Measurements from ENCODE around the gene HDAC6. TPM values are rescaled to one million over a fixed set of nuclear protein-coding genes. Genes with fewer than 3 reads are reported as not detected.

Gene HDAC6
- total RNA-seq = 10 to 100 TPM; 71.8 to 81.9 TPM

DNA sequence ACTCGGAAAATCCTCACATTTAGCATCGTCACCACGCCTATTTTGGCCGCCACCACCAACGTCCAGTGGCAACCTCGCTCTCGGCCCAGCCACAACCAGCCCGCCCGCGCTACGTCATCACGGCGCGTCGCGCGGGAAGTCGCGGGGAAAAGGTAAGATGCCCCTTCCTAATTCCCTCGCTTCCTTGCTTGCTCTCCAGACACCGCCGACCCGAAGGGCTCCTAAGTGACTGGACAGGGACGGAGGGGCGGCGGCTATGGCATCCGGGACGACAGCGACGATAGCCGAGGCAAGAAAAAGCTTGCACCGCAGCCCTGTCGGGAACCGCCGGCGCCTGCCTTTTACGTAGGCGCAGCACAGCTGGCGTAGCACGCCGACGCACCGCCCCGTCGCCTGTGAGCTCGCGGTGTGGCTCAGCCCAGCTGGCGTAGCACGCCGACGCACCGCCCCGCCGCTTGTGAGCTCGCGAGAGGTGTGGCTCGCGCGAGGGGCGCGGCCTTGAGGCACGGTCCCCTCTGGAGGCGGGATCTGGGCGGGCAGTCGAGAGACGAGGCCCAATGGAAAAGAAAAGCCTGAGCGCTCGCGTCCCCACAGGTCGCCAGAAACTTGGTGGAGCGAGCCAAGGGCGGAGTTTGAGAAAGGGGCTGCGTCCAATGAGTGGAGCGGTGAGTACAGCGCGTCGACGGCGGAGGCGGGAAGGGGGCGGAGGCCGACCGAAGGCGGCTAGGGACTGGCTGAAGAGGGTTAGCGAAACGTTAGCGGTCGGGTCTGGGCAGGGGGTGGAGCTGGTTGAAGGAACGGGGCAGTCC lies at the start of gene HDAC6:
HDAC6 (plus strand) TSS at position 788 of the 809 bp plus-strand sequence. CDS start 626 bp downstream, outside the sequence.
- POLR2A ChIA-PET = interaction anchor here (0.6 to 1.6 kb wide), 4 partner anchors 64 to 125 kb away, joined by 3 to 4 read pairs (median 4); partner anchors contain the start of gene SUV39H1
- DNase-seq = peak; percentile 97
- Mint-ChIP-seq H3K36me3 (peaks cover 5% of the 10 kb centered on the region), H3K4me3 (peak within 1 kb of the TSS; percentile 95), H3K4me1 (ENCODE audit: low read depth) (peaks cover 16% of the 10 kb centered on the region), H3K27me3 (no peaks in the 10 kb centered on the region), H3K27ac (peak within 1 kb of the TSS; percentile 99), H3K9me3 (no peaks in the 10 kb centered on the region)
- CTCF ChIA-PET = interaction anchor here (1.0 to 1.5 kb wide), 2 partner anchors 153 to 170 kb away, joined by 3 read pairs; no protein-coding TSS in a partner anchor
- intact Hi-C loops (cut with micrococcal nuclease) = loop anchor here (1.0 to 10.0 kb wide), 9 partner anchors 64 to 363 kb away; partner anchors contain the start of genes MAGIX, OTUD5, PIM2 and PQBP1

DNA sequence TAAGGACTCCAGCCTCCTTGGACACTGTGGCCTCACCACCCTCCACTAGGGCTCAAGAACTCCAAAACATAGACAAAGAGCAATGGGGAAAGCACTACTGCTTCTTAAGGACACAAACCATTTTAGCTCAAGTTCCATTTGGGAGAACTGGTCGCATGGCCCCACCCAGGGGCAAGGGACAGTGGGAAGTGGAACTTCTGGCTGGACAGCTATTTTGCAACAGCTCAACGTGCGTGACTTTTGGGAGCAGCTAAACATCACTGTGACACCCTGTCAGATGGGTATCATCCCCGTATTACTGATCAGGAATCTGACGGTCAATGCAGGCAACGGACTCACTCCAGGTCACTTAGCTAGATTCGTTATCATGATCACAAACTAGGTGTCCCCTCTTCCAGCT lies 49.4 kb upstream of the HDAC6 start:
- no peak overlapping the region for H3K27ac Mint-ChIP-seq
- intact Hi-C loops (cut with micrococcal nuclease) = no loop called here
- no peaks in the 10 kb centered on the region for H3K36me3 Mint-ChIP-seq
- DNase-seq = no peak
- POLR2A ChIA-PET = no interaction called here
- no peaks in the 10 kb centered on the region for H3K9me3 Mint-ChIP-seq
- no peak overlapping the region for H3K4me3 Mint-ChIP-seq
- H3K27me3 Mint-ChIP-seq = no peaks in the 10 kb centered on the region
- CTCF ChIA-PET = no interaction called here
- H3K4me1 Mint-ChIP-seq (ENCODE audit: low read depth) = peaks cover 11% of the 10 kb centered on the region

DNA sequence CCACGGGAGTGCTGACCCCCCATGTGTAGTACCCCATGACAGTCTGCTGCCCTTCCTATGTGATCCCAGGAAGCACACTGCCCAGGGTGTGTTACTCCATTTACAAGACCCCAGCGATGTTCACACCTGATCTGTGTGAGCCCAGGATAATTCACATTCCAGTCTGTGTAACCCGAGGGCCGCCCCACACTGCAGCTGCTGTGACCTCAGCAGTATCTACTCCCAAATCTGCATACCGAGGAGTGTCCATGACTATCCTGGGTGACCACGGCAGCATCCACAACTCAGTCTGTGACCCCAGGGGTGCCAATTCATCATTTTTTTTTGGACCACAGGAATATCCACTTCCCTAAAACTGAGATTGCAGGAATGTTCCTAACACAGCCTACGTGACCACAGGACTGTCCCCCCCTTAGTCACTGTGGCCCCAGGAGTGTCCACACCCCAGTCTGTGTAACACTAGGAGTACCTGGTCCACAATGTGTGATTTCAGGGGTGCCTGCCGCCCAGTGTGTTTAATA lies 48.1 kb upstream of the HDAC6 start:
- CTCF ChIA-PET = no interaction called here
- intact Hi-C loops (cut with micrococcal nuclease) = no loop called here
- H3K4me1 Mint-ChIP-seq (ENCODE audit: low read depth) = peaks cover 11% of the 10 kb centered on the region
- H3K27me3 Mint-ChIP-seq = no peaks in the 10 kb centered on the region
- no peak for DNase-seq
- POLR2A ChIA-PET = no interaction called here
- H3K9me3 Mint-ChIP-seq = no peaks in the 10 kb centered on the region
- no peak overlapping the region for H3K4me3 Mint-ChIP-seq
- H3K36me3 Mint-ChIP-seq = no peaks in the 10 kb centered on the region
- no peak overlapping the region for H3K27ac Mint-ChIP-seq

DNA sequence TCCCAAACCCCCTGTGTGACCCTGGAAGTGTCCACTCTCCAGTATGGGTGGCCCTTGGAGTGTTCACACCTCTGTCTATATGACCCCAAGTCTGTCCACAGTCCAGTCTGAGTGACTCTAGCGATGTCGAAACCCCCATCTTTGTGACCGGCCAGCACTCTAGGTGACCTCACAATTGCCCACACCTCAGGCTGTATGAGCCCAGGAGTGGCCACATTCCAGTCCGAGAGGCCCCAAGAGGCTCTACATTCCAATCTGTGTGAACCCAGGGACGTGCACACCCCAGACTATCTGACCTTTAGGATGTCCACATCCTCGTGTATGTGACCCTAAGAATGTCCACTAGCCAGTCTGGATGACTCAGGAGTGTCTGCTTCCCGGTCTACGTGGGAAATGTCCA lies 47.6 kb upstream of the HDAC6 start:
- no peak overlapping the region for H3K27ac Mint-ChIP-seq
- DNase-seq = no peak
- H3K4me1 Mint-ChIP-seq (ENCODE audit: low read depth) = peaks cover 11% of the 10 kb centered on the region
- H3K9me3 Mint-ChIP-seq = no peaks in the 10 kb centered on the region
- H3K4me3 Mint-ChIP-seq = no peak overlapping the region
- ChIA-PET CTCF (no interaction called here), POLR2A (no interaction called here)
- H3K27me3 Mint-ChIP-seq = no peaks in the 10 kb centered on the region
- H3K36me3 Mint-ChIP-seq = no peaks in the 10 kb centered on the region
- intact Hi-C loops (cut with micrococcal nuclease) = no loop called here

- no peaks in the 10 kb centered on the region for H3K27me3 Mint-ChIP-seq
- intact Hi-C loops (cut with micrococcal nuclease) = no loop called here
- peaks cover 4% of the 10 kb centered on the region for H3K4me1 Mint-ChIP-seq (ENCODE audit: low read depth)
- H3K9me3 Mint-ChIP-seq = no peaks in the 10 kb centered on the region
- H3K4me3 Mint-ChIP-seq = no peak within 1 kb of the TSS
- ChIA-PET CTCF (no interaction called here), POLR2A (no interaction called here)
- no peak within 1 kb of the TSS for H3K27ac Mint-ChIP-seq
- H3K36me3 Mint-ChIP-seq = no peaks in the 10 kb centered on the region
- DNase-seq = peak; percentile 49
Measured at GRCh38 chrX:48761674-48762471, 40.0 kb upstream of the HDAC6 start, which contains the start of gene GLOD5. Gene GLOD5 (plus strand): TSS chrX:48761747. CDS start chrX:48761791, 44 bp downstream.

- Mint-ChIP-seq H3K36me3 (no peaks in the 10 kb centered on the region), H3K27me3 (no peaks in the 10 kb centered on the region), H3K27ac (no peak overlapping the region), H3K4me1 (ENCODE audit: low read depth) (no peaks in the 10 kb centered on the region), H3K4me3 (no peak overlapping the region), H3K9me3 (no peaks in the 10 kb centered on the region)
- POLR2A ChIA-PET = no interaction called here
- CTCF ChIA-PET = no interaction called here
- intact Hi-C loops (cut with micrococcal nuclease) = no loop called here
- DNase-seq = no peak
Measured at GRCh38 chrX:48769230-48769629, 32.6 kb upstream of the HDAC6 start.

DNA sequence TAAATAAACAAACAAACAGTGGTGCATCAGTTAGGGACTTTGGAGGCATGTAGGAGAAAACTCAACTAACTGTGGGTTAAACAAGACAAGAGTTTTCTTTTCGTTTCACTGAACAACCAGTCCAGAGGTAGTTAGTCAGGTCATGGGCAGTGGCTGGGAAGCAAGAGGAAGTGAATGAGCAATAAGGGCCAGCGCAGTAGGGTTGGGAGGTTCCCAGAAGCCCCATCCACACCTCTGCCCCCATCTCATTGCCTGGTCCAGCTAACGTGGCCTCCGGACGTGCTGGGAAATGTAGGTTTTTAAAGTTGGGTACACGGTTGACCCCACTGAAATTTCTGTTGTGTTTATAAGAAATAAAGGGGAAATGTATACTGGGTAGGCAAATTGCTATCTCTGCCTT lies 31.6 kb upstream of the HDAC6 start:
- Mint-ChIP-seq H3K27ac (no peak overlapping the region), H3K4me1 (ENCODE audit: low read depth) (no peaks in the 10 kb centered on the region), H3K4me3 (no peak overlapping the region), H3K36me3 (no peaks in the 10 kb centered on the region), H3K27me3 (no peaks in the 10 kb centered on the region), H3K9me3 (no peaks in the 10 kb centered on the region)
- ChIA-PET CTCF (no interaction called here), POLR2A (no interaction called here)
- intact Hi-C loops (cut with micrococcal nuclease) = no loop called here
- no peak for DNase-seq

DNA sequence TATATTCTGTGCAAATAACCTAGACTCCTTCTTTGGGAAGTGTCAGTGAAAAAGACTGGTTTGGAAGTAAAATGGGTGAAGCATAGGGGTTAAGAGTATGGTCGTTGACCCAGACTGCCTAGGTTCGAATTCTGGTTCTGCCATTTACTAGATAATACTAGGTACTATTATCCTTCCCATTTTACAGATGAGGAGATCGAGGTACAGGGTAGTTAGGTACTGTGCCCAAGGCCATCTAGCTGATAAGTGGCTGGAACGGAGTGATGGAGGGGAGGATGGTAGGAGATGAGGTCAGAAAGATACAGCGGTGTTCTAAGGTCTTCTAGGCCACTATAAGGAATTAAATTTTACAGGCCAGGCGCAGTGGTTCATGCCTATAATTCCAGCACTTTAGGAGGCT lies 29.3 kb upstream of the HDAC6 start:
- intact Hi-C loops (cut with micrococcal nuclease) = no loop called here
- no peaks in the 10 kb centered on the region for H3K36me3 Mint-ChIP-seq
- H3K27me3 Mint-ChIP-seq = no peaks in the 10 kb centered on the region
- ChIA-PET CTCF (no interaction called here), POLR2A (no interaction called here)
- no peaks in the 10 kb centered on the region for H3K4me1 Mint-ChIP-seq (ENCODE audit: low read depth)
- no peak overlapping the region for H3K4me3 Mint-ChIP-seq
- H3K9me3 Mint-ChIP-seq = no peaks in the 10 kb centered on the region
- DNase-seq = no peak
- H3K27ac Mint-ChIP-seq = no peak overlapping the region

- Mint-ChIP-seq H3K4me3 (no peak overlapping the region), H3K9me3 (no peaks in the 10 kb centered on the region), H3K4me1 (ENCODE audit: low read depth) (no peaks in the 10 kb centered on the region), H3K27me3 (no peaks in the 10 kb centered on the region), H3K27ac (no peak overlapping the region), H3K36me3 (no peaks in the 10 kb centered on the region)
- ChIA-PET POLR2A (no interaction called here), CTCF (no interaction called here)
- intact Hi-C loops (cut with micrococcal nuclease) = no loop called here
- no peak for DNase-seq
Measured at GRCh38 chrX:48776818-48777439, 24.9 kb upstream of the HDAC6 start.

DNA sequence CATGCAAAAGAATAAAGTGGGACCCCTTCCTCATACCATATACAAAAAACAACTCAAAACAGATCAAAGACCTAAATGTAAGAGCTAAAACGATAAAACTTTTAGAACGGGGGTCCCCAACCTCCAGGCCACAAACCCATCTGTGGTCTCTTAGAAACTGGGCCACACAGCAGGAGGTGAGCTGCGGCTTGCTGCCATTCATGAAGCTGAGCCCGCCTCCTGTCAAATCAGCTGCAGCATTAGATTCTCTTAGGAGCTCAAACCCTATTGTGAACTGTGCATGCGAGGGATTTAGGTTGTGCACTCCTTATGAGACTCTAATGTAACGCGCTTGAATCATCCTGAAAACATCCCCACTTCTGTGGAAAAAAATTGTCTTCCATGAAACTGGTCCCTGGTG lies 22.5 kb upstream of the HDAC6 start:
- H3K27ac Mint-ChIP-seq = no peak overlapping the region
- H3K27me3 Mint-ChIP-seq = no peaks in the 10 kb centered on the region
- ChIA-PET CTCF (no interaction called here), POLR2A (no interaction called here)
- no peaks in the 10 kb centered on the region for H3K4me1 Mint-ChIP-seq (ENCODE audit: low read depth)
- H3K9me3 Mint-ChIP-seq = no peaks in the 10 kb centered on the region
- no peak overlapping the region for H3K4me3 Mint-ChIP-seq
- no peak for DNase-seq
- intact Hi-C loops (cut with micrococcal nuclease) = no loop called here
- H3K36me3 Mint-ChIP-seq = no peaks in the 10 kb centered on the region

DNA sequence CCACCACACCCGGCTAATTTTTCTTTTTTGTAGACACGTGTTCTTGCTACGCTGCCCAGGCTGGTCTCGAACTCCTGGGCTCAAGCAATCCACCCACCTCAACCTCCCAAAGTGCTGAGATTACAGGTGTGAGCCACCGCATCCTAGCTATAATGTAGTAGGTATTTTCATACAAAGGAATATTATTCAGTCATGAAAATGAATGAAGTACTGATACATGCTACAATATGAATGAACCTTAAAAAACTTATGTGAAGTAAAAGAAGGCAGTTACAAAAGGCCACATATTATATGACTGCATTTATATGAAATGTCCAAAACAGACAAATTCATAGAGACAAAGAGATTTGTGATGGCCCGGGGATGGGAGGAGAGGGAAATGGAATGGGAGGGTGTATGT lies 20.2 kb upstream of the HDAC6 start:
- intact Hi-C loops (cut with micrococcal nuclease) = no loop called here
- Mint-ChIP-seq H3K9me3 (no peaks in the 10 kb centered on the region), H3K27me3 (no peaks in the 10 kb centered on the region), H3K27ac (no peak overlapping the region), H3K4me1 (ENCODE audit: low read depth) (no peaks in the 10 kb centered on the region), H3K36me3 (no peaks in the 10 kb centered on the region), H3K4me3 (no peak overlapping the region)
- ChIA-PET POLR2A (no interaction called here), CTCF (no interaction called here)
- no peak for DNase-seq

GRCh38 chrX:48782216-48782615 lies 19.7 kb upstream of the HDAC6 start:
- H3K4me3 Mint-ChIP-seq = no peak overlapping the region
- DNase-seq = no peak
- no peaks in the 10 kb centered on the region for H3K9me3 Mint-ChIP-seq
- ChIA-PET CTCF (no interaction called here), POLR2A (no interaction called here)
- no peak overlapping the region for H3K27ac Mint-ChIP-seq
- H3K36me3 Mint-ChIP-seq = no peaks in the 10 kb centered on the region
- no peaks in the 10 kb centered on the region for H3K27me3 Mint-ChIP-seq
- no peaks in the 10 kb centered on the region for H3K4me1 Mint-ChIP-seq (ENCODE audit: low read depth)
- intact Hi-C loops (cut with micrococcal nuclease) = no loop called here

Data from activated CD4-positive, alpha-beta memory T cell treated with anti-CD3 and anti-CD28 coated beads for 36 hours (primary cell).